HEK293 (cell line): Measurements from ENCODE around the gene MMP24OS.
"Not testable (repeated sequence)": the region's sequence is repeated elsewhere in the genome, so short reads cannot be mapped to it uniquely, and the experiment has no call there.

Experiments
- CTCF ChIA-PET: fragments of 350-600 bp; formaldehyde crosslinking; extraction: SDS; loops from one replicate; lab custom pipeline; 2021; ENCODE audit warnings: antibody characterized with exemption; lab: Yijun Ruan, JAX
- POLR2A ChIA-PET: fragments of 300-600 bp; formaldehyde crosslinking; extraction: SDS; loops from one replicate; lab custom pipeline; 2020; ENCODE audit warnings: antibody characterized with exemption, inconsistent platforms; lab: Yijun Ruan, JAX
- H3K27ac ChIP-seq: fragments of 200-500 bp; sonication (Bioruptor generic); 2 replicates; pipeline ENCODE4 v1.5.1; 2014; ENCODE audit warnings: low read depth, low read length, control low read depth, inconsistent platforms; ENCODE audit errors: extremely low read depth
- H3K36me3 ChIP-seq, 2 experiments: fragments of 200-500 bp in 1 of 2; sonication (Bioruptor generic) in 1 of 2; 1 replicate in 1 of 2; 2 replicates in 1 of 2; pipeline ENCODE4 v1.5.1; 2014 to 2017; ENCODE audit warnings: inconsistent platforms in 2 of 2, low read length in 2 of 2; ENCODE audit not compliant: control insufficient read depth in 2 of 2, insufficient read depth in 1 of 2
- H3K4me1 ChIP-seq: fragments of 200-500 bp; sonication (Bioruptor generic); 2 replicates; pipeline ENCODE4 v1.5.1; 2014; ENCODE audit warnings: mild to moderate bottlenecking, low read length, inconsistent platforms; ENCODE audit not compliant: control insufficient read depth, insufficient read depth
- H3K4me3 ChIP-seq: 2 replicates; pipeline ENCODE4 v1.5.1; 2011; ENCODE audit warnings: low read depth, mild to moderate bottlenecking, control low read depth, low read length, moderate library complexity
- H3K9me3 ChIP-seq: fragments of 200-500 bp; sonication (Bioruptor generic); 2 replicates; pipeline ENCODE4 v1.5.1; 2014; ENCODE audit warnings: low read depth, low read length, inconsistent platforms; ENCODE audit not compliant: control insufficient read depth, insufficient read depth
- AEBP2 ChIP-seq: fragments of 450-650 bp; formaldehyde crosslinking; IDR thresholded peaks from 2 replicates; pipeline ENCODE4 v1.5.1; 2016; ENCODE audit warnings: missing biosample characterization, missing genetic modification characterization, borderline replicate concordance
- KLF16 ChIP-seq: fragments of 450-650 bp; formaldehyde crosslinking; IDR thresholded peaks from 2 replicates; pipeline ENCODE4 v1.5.1; 2017; ENCODE audit warnings: missing biosample characterization, missing genetic modification characterization
- MZF1 ChIP-seq: fragments of 450-650 bp; formaldehyde crosslinking; IDR thresholded peaks from 2 replicates; pipeline ENCODE4 v1.5.1; 2017; ENCODE audit warnings: missing biosample characterization, missing genetic modification characterization, borderline replicate concordance
- ZNF169 ChIP-seq: fragments of 450-650 bp; formaldehyde crosslinking; IDR thresholded peaks from 2 replicates; pipeline ENCODE4 v1.5.1; 2016; ENCODE audit warnings: missing biosample characterization, missing genetic modification characterization
- ZNF175 ChIP-seq: fragments of 450-650 bp; formaldehyde crosslinking; IDR thresholded peaks from 2 replicates; pipeline ENCODE4 v1.5.1; 2016; ENCODE audit warnings: missing biosample characterization, missing genetic modification characterization
- ZNF184 ChIP-seq: fragments of 450-650 bp; IDR thresholded peaks from 2 replicates; pipeline ENCODE4 v1.5.1; 2018; ENCODE audit warnings: missing biosample characterization, mild to moderate bottlenecking, missing genetic modification characterization
- ZNF596 ChIP-seq: fragments of 450-650 bp; IDR thresholded peaks from 2 replicates; pipeline ENCODE4 v1.5.0; 2018; ENCODE audit warnings: missing biosample characterization, mild to moderate bottlenecking, missing genetic modification characterization, moderate library complexity
- ZNF670 ChIP-seq: fragments of 450-650 bp; formaldehyde crosslinking; IDR thresholded peaks from 2 replicates; pipeline ENCODE4 v1.5.1; 2016; ENCODE audit warnings: missing biosample characterization, missing genetic modification characterization, low read depth
- ZNF707 ChIP-seq: fragments of 450-650 bp; formaldehyde crosslinking; IDR thresholded peaks from 2 replicates; pipeline ENCODE4 v1.5.1; 2016; ENCODE audit warnings: missing biosample characterization, missing genetic modification characterization
- TF ChIP-seq, protein P1 (sequence below): fragments of 450-650 bp; formaldehyde crosslinking; optimal IDR thresholded peaks from 2 replicates; pipeline ENCODE3; 2016; ENCODE audit warnings: missing biosample characterization, mild to moderate bottlenecking, missing genetic modification characterization
- TF ChIP-seq, protein P2 (sequence below): fragments of 450-650 bp; formaldehyde crosslinking; IDR thresholded peaks from 2 replicates; pipeline ENCODE4 v1.5.1; 2016; ENCODE audit warnings: missing biosample characterization, missing genetic modification characterization
- TF ChIP-seq, protein P3 (sequence below): sonication (generic); formaldehyde crosslinking; IDR thresholded peaks from 2 replicates; pipeline ENCODE4 v1.8.1; 2022; ENCODE audit warnings: mild to moderate bottlenecking, moderate library complexity, missing genetic modification reagents

The MMP24OS gene

DNA sequence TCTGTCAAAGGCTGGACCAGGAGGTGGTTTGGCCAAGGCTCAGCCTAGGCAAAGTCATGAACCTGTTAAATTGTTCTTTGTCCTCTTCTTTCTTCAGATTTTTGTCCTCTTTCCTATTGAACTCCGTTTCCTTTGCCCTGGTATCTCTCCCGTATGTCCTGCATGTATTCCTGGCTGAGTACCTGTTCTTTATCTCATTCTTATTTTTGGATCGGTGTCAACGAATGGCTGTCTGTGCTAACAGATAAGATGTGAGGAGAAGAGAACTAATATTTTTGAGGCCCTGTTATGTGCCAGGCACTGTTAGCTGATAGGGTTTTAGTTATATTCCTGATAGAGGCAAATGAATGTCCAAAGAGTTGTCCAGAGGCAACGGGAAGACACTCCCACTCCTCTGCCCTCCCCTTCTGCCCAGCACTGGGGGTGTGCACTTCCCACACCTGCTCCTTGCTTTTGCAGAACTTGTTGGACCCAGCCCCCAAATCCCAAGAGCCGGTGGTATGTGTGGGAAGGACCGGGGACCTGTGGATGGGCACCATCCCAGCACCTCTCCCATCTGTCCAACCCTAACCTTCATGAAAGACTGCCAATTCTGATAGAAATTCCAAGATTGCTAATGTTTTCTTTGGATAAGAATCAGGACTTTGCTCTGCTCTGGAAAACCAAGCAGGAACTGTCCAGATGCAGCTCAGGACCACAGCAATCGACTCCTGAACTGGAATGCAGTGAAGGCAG lies 20.6 kb downstream of the MMP24OS start (continued):
- TF ChIP-seq AEBP2 (tag by site-specific recombination) = no peak
- no peak for TF ChIP-seq ZNF175 (tag by site-specific recombination)
- TF ChIP-seq, protein P1, sequence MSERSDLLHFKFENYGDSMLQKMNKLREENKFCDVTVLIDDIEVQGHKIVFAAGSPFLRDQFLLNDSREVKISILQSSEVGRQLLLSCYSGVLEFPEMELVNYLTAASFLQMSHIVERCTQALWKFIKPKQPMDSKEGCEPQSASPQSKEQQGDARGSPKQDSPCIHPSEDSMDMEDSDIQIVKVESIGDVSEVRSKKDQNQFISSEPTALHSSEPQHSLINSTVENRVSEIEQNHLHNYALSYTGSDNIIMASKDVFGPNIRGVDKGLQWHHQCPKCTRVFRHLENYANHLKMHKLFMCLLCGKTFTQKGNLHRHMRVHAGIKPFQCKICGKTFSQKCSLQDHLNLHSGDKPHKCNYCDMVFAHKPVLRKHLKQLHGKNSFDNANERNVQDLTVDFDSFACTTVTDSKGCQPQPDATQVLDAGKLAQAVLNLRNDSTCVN (tag by site-specific recombination) = no peak
- TF ChIP-seq, all 188 proteins: peak for 4

DNA sequence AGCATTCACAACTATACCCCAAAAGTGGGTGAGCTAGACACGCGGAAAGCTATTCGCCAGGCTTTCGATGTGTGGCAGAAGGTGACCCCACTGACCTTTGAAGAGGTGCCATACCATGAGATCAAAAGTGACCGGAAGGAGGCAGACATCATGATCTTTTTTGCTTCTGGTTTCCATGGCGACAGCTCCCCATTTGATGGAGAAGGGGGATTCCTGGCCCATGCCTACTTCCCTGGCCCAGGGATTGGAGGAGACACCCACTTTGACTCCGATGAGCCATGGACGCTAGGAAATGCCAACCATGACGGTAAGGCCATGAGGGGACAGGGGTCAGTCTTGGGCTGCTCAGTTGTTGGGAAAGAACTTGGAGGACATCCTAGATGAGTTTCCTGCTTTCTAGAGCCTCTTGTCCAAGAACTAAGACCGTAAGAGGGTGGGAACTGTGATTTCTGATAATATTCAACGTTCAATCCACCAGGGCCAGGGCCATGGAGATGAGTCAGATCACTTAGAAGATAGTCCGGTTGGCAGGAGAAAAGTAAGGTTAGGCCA lies 23.4 kb downstream of the MMP24OS start:
- ChIA-PET POLR2A (no interaction called here), CTCF (interaction anchor here (1.4 kb wide), 1 partner anchor 15 kb away, joined by 3 read pairs; no protein-coding TSS in a partner anchor)
- Histone ChIP-seq H3K4me1 (0 out of 2 replicates have a peak, but pooled peaks cover 3% of the 10 kb centered on the region), H3K4me3 (no peak overlapping the region), H3K27ac (no peak overlapping the region), H3K36me3 (no peaks in the 10 kb centered on the region), H3K9me3 (no peaks in the 10 kb centered on the region)
- peak; percentile 71; the same call in 1 of the 2 replicates for TF ChIP-seq MZF1 (tag by site-specific recombination)
- TF ChIP-seq ZNF670 (tag by site-specific recombination) = no peak
- TF ChIP-seq, all 188 proteins: peak for 1

DNA sequence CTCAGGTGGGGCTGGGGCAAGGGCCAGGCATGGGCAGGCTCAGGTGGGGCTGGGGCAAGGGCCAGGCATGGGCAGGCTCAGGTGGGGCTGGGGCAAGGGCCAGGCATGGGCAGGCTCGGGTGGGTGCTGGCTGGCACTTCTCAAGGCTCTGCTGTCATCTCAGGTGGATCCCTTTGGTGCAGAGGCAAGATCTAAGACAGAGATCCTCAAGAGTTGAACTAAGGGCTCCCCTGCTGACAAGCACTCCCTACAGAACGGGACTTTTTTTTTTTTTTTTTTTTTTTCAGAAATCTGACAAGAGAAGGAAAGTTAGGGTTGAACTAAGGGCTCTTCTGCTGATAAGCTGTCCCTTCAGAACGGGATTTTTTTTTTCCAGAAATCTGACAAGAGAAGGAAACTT lies 24.9 kb downstream of the MMP24OS start:
- Histone ChIP-seq H3K4me1 (0 out of 2 replicates have a peak, but pooled peaks cover 3% of the 10 kb centered on the region), H3K4me3 (no peak overlapping the region), H3K36me3 (no peaks in the 10 kb centered on the region), H3K9me3 (no peaks in the 10 kb centered on the region), H3K27ac (no peak overlapping the region)
- POLR2A ChIA-PET = no interaction called here
- TF ChIP-seq ZNF707 (tag by site-specific recombination) (no peak), ZNF169 (tag by site-specific recombination) (no peak), ZNF184 (tag by site-specific recombination) (no peak), KLF16 (no peak), ZNF596 (no peak)
- TF ChIP-seq, protein P2, sequence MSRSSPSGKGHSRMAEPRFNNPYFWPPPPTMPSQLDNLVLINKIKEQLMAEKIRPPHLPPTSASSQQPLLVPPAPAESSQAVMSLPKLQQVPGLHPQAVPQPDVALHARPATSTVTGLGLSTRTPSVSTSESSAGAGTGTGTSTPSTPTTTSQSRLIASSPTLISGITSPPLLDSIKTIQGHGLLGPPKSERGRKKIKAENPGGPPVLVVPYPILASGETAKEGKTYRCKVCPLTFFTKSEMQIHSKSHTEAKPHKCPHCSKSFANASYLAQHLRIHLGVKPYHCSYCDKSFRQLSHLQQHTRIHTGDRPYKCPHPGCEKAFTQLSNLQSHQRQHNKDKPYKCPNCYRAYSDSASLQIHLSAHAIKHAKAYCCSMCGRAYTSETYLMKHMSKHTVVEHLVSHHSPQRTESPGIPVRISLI (tag by site-specific recombination) = peak; percentile 44; the same call in 1 of the 2 replicates
- TF ChIP-seq, protein P3, sequence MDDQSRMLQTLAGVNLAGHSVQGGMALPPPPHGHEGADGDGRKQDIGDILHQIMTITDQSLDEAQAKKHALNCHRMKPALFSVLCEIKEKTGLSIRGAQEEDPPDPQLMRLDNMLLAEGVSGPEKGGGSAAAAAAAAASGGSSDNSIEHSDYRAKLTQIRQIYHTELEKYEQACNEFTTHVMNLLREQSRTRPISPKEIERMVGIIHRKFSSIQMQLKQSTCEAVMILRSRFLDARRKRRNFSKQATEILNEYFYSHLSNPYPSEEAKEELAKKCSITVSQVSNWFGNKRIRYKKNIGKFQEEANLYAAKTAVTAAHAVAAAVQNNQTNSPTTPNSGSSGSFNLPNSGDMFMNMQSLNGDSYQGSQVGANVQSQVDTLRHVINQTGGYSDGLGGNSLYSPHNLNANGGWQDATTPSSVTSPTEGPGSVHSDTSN (CRISPR knock-in tag) = no peak
- CTCF ChIA-PET = no interaction called here

DNA sequence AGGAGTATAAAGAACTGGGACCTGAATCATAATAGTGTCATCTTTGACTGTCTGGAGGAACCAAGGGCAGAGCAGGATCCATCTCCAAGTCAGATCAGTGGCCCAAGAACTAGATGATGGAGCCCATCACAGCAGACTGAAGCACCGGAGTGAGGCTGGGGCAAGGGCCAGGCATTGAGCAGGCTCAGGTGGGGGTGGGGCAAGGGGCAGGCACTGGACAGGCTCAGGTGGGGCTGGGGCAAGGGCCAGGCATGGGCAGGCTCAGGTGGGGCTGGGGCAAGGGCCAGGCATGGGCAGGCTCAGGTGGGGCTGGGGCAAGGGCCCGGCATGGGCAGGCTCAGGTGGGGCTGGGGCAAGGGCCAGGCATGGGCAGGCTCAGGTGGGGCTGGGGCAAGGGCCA lies 25.3 kb downstream of the MMP24OS start:
- H3K4me3 ChIP-seq, H3K36me3 ChIP-seq, H3K9me3 ChIP-seq, POLR2A ChIA-PET, H3K4me1 ChIP-seq, H3K27ac ChIP-seq: not testable (repeated sequence)
- CTCF ChIA-PET = interaction anchor here (1.5 kb wide), 1 partner anchor 12 kb away, joined by 3 read pairs; no protein-coding TSS in a partner anchor
